K562 (cell line): ENCODE data around the gene MYCBP2. TPM values are rescaled to one million over a fixed set of nuclear protein-coding genes. Genes with fewer than 3 reads are reported as not detected.

ENCODE experiments used
- ATAC-seq: fragments of 200-7000 bp; cut with Tn5 transposase; 3 replicates; pipeline ENCODE4 v1.9.1; 2020; ENCODE audit warnings: moderate library complexity
- BruUV-seq: library from RNA; stranded (reverse); fragments of 400-500 nt; replicated peaks from 2 replicates; lab custom pipeline; 2021; lab: Mats Ljungman, UMichigan
- CTCF ChIA-PET: fragments of 300-600 bp; formaldehyde crosslinking; extraction: SDS; loops from one replicate; lab custom pipeline; 2021; ENCODE audit warnings: low intra/inter-chr PET ratio; lab: Yijun Ruan, JAX
- POLR2A ChIA-PET: fragments of 300-600, 350-650 bp; sonication (Branson Sonifier 250); formaldehyde crosslinking; extraction: SDS; loops from one replicate; lab custom pipeline; 2021; ENCODE audit warnings: antibody characterized with exemption, inconsistent platforms; lab: Yijun Ruan, JAX
- DNase-seq, 4 experiments: peaks; one replicate each; pipeline versions ENCODE4 v3.0.0 to v3.0.0-alpha.2; 2011 to 2018; ENCODE audit warnings: low spot score in 3 of 4, mixed read lengths in 3 of 4; ENCODE audit errors: extremely low read depth in 1 of 4
- FAIRE-seq: peaks from 2 replicates; lab custom pipeline; 2011; peaks lifted over from hg19 to GRCh38; lab: Jason Lieb, UNC
- H2AFZ ChIP-seq: 2 replicates; pipeline ENCODE4 v1.6.0; 2011; ENCODE audit warnings: low read depth, low read length, control low read depth, inconsistent platforms
- H3K27ac ChIP-seq: fragments of 200-600 bp; 3 replicates; pipeline ENCODE4 v1.8.0; 2011; ENCODE audit warnings: low read depth, mild to moderate bottlenecking, control low read depth, inconsistent platforms, low read length, moderate library complexity, mixed read lengths; ENCODE audit errors: extremely low read depth
- H3K27me3 ChIP-seq, 2 experiments: fragments of 300-600 bp in 1 of 2; 2 replicates in 1 of 2; 3 replicates in 1 of 2; pipeline versions ENCODE4 v1.6.0 to v1.8.0; 2011; ENCODE audit warnings: inconsistent platforms in 2 of 2, low read length in 2 of 2, mild to moderate bottlenecking in 1 of 2, mixed read lengths in 1 of 2, moderate library complexity in 1 of 2; ENCODE audit not compliant: control insufficient read depth in 2 of 2, insufficient read depth in 2 of 2
- H3K36me3 ChIP-seq: fragments of 300-600 bp; 3 replicates; pipeline ENCODE4 v1.8.0; 2011; ENCODE audit warnings: mild to moderate bottlenecking, low read length, inconsistent platforms; ENCODE audit not compliant: control insufficient read depth, insufficient read depth
- H3K4me1 ChIP-seq, 2 experiments: fragments of 200-600 bp in 1 of 2; replicated peaks in 1 of 2; 2 replicates in 1 of 2; 3 replicates in 1 of 2; pipeline versions ENCODE4 v1.5.1 to v1.8.0; 2011; ENCODE audit warnings: inconsistent platforms in 2 of 2, low read length in 2 of 2, mild to moderate bottlenecking in 1 of 2, mixed read lengths in 1 of 2, moderate library complexity in 1 of 2; ENCODE audit not compliant: control insufficient read depth in 2 of 2, insufficient read depth in 2 of 2
- H3K4me2 ChIP-seq: 2 replicates; pipeline ENCODE4 v1.6.1; 2011; ENCODE audit warnings: low read length, control low read depth, inconsistent platforms, mixed read lengths; ENCODE audit not compliant: insufficient read depth
- H3K4me3 ChIP-seq: fragments of 200-600 bp; sonication (generic), shearing (Covaris generic); 2 replicates; pipeline ENCODE4 v1.5.1; 2016; ENCODE audit warnings: control low read depth, inconsistent platforms
- H3K79me2 ChIP-seq: fragments of 200-600 bp; 3 replicates; pipeline ENCODE4 v1.8.0; 2011; ENCODE audit warnings: low read length, inconsistent platforms; ENCODE audit not compliant: control insufficient read depth, insufficient read depth
- H3K9ac ChIP-seq, 2 experiments: 2 replicates each; pipeline versions ENCODE4 v1.6.0 to v1.6.1; 2011; ENCODE audit warnings: low read depth in 2 of 2, low read length in 2 of 2, control low read depth in 1 of 2, inconsistent platforms in 1 of 2, mild to moderate bottlenecking in 1 of 2, mixed read lengths in 1 of 2; ENCODE audit not compliant: insufficient read depth in 1 of 2
- H3K9me1 ChIP-seq: one replicate; pipeline ENCODE4 v1.6.0; 2011; ENCODE audit warnings: inconsistent platforms, mild to moderate bottlenecking, low read length, moderate library complexity; ENCODE audit not compliant: control insufficient read depth, insufficient read depth
- H3K9me3 ChIP-seq: replicated peaks from 2 replicates; pipeline ENCODE4 v1.5.1; 2011; ENCODE audit warnings: low read depth, low read length, inconsistent platforms; ENCODE audit not compliant: control insufficient read depth, insufficient read depth
- H4K20me1 ChIP-seq: replicated peaks from 2 replicates; pipeline ENCODE4 v1.6.1; 2011; ENCODE audit warnings: low read length, inconsistent platforms, mixed read lengths; ENCODE audit not compliant: control insufficient read depth, insufficient read depth
- CHCHD3 ChIP-seq: fragments of 250-450 bp; sonication (Bioruptor Pico); IDR thresholded peaks from 2 replicates; pipeline ENCODE4 v2.1.2; 2022; ENCODE audit warnings: mild to moderate bottlenecking
- ERF ChIP-seq: fragments of 450-650 bp; formaldehyde crosslinking; IDR thresholded peaks from 2 replicates; pipeline ENCODE4 v1.4.0; 2020; ENCODE audit warnings: mild to moderate bottlenecking, mixed read lengths
- HMG20A ChIP-seq: fragments of 450-650 bp; formaldehyde crosslinking; conservative IDR thresholded peaks from 2 replicates; pipeline ENCODE4 v1.4.0; 2020; ENCODE audit warnings: mild to moderate bottlenecking, mixed read lengths
- NR2C2 ChIP-seq, 2 experiments: fragments of 200-800 bp in 1 of 2; sonication (Bioruptor generic) in 1 of 2; sonication (generic) in 1 of 2; formaldehyde crosslinking in 1 of 2; IDR thresholded peaks; 2 replicates each; pipeline versions ENCODE4 v1.6.1 to v1.8.0; 2016 to 2022; ENCODE audit warnings: mild to moderate bottlenecking in 1 of 2, missing compliant biosample characterization in 1 of 2, missing genetic modification characterization in 1 of 2, missing genetic modification reagents in 1 of 2
- SRSF3 ChIP-seq: fragments of 200-400 bp; formaldehyde crosslinking; IDR thresholded peaks from 2 replicates; pipeline ENCODE4 v1.6.1; 2016; ENCODE audit warnings: mild to moderate bottlenecking, low read length, moderate library complexity; ENCODE audit not compliant: insufficient read depth
- ZNF79 ChIP-seq: fragments of 250-450 bp; sonication (Bioruptor Pico); IDR thresholded peaks from 2 replicates; pipeline ENCODE4 v1.4.0; 2020; ENCODE audit warnings: low read depth, mild to moderate bottlenecking, moderate library complexity
- WGBS: fragments of 100-300 bp; shearing (Covaris generic); methylation state at CpG from one replicate; pipeline ENCODE4 v1.1.6; 2016; ENCODE audit warnings: low coverage, mixed read lengths; ENCODE audit not compliant: insufficient coverage; ENCODE audit errors: missing lambda C conversion rate; 5-methylcytosine and 5-hydroxymethylcytosine counted together
- in situ Hi-C: fragments of 300-500 bp; cut with MboI; formaldehyde crosslinking; loops from 4 replicates; pipeline ENCODE4 v1.15.0; 2018; ENCODE audit warnings: inconsistent platforms, mixed read lengths
- intact Hi-C: fragments of 100-400 bp; cut with micrococcal nuclease; formaldehyde crosslinking; loops from 2 replicates; pipeline ENCODE4 v1.14.2; 2022
- polyA plus RNA-seq, 8 experiments: library from polyadenylated mRNA; depleted of rRNA in 4 of 8; stranded (reverse) in 5 of 8; unstranded in 3 of 8; fragments of >200 nt; fragmentation: Nextera tagmentation in 2 of 8; fragmentation: Illumina TruSeq in 1 of 8; extraction: Ambion mirVana in 2 of 8; extraction: Trizol in 1 of 8; gene quantifications; 2 replicates each; pipeline versions ENCODE4 v1.2.1 to v1.2.3, GENCODE V29; 2011 to 2014; ENCODE audit warnings: inconsistent platforms in 1 of 8, missing spikeins in 1 of 8
- total RNA-seq, 7 experiments: library from RNA; depleted of rRNA in 6 of 7; stranded (reverse); fragments of >200 nt in 6 of 7; fragmentation: Illumina TruSeq in 2 of 7; extraction: Trizol in 2 of 7; gene quantifications; 2 replicates each; pipeline versions ENCODE4 v1.2.1 to v1.2.3, GENCODE V29; 2011 to 2021; ENCODE audit warnings: low replicate concordance in 1 of 7
- TF ChIP-seq, protein P1 (sequence below): sonication (generic); IDR thresholded peaks from 2 replicates; pipeline ENCODE4 v1.6.1; 2016
- TF ChIP-seq, protein P2 (sequence below), 2 experiments: fragments of 450-650 bp in 1 of 2; sonication (generic) in 1 of 2; formaldehyde crosslinking; conservative IDR thresholded peaks; 2 replicates each; pipeline versions ENCODE4 v1.4.0 to v1.8.1; 2020 to 2022; ENCODE audit warnings: mild to moderate bottlenecking in 1 of 2, missing genetic modification reagents in 1 of 2

MYCBP2 gene
- total and polyA plus RNA-seq, 9 of the 15 experiments (the other 6 are each of a cell fraction or from before 2014, with no cell fraction given), result 13.2 to 47.2 (median 28.9) TPM

DNA sequence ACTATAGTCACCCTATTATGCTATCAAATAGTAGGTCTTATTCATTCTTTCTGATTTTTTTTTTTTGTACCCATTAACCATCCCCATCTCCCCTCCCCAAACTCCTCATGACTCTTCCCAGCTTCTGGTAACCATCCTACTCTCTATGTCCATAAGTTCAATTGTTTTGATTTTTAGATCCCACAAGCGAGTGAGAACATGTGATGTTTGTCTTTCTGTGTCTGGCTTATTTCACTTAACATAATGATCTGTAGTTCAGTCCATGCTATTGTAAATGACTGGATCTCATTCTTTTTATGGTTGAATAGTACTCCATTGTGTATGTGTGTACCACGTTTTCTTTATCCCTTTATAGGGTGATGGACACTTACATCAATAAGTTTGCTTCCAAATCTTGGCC, 4.5 kb upstream of the MYCBP2 start:
- H3K9ac ChIP-seq, result no peak overlapping the region
- intact Hi-C loops, result no loop called here
- peaks cover under 1% of the 10 kb centered on the region; the same call in 1 of the 3 replicates for H3K79me2 ChIP-seq
- no peak for FAIRE-seq
- no peak overlapping the region for H3K4me2 ChIP-seq
- POLR2A ChIA-PET, result no interaction called here
- peaks cover 0 to 3% of the 10 kb centered on the region in 2 experiments; a peak in 2 of 5 replicates for H3K4me1 ChIP-seq
- no peaks in the 10 kb centered on the region for H3K9me1 ChIP-seq
- no peaks in the 10 kb centered on the region for H4K20me1 ChIP-seq
- H2AFZ ChIP-seq, result no peak overlapping the region
- no peak for ATAC-seq
- CTCF ChIA-PET, result no interaction called here
- no peak for DNase-seq
- no peak overlapping the region for H3K27ac ChIP-seq
- H3K4me3 ChIP-seq, result no peak overlapping the region
- TF ChIP-seq NR2C2 (CRISPR knock-in tag; IDR thresholded peaks at IDR 0.05), result no peak
- no peak for TF ChIP-seq NR2C2 (tag; IDR thresholded peaks at IDR 0.05)
- TF ChIP-seq ZNF79, result no peak
- TF ChIP-seq, protein P1, sequence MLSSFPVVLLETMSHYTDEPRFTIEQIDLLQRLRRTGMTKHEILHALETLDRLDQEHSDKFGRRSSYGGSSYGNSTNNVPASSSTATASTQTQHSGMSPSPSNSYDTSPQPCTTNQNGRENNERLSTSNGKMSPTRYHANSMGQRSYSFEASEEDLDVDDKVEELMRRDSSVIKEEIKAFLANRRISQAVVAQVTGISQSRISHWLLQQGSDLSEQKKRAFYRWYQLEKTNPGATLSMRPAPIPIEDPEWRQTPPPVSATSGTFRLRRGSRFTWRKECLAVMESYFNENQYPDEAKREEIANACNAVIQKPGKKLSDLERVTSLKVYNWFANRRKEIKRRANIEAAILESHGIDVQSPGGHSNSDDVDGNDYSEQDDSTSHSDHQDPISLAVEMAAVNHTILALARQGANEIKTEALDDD, result no peak
- no peak for TF ChIP-seq CHCHD3 (CRISPR knock-in tag)
- TF ChIP-seq SRSF3, result no peak
- TF ChIP-seq, protein P2, sequence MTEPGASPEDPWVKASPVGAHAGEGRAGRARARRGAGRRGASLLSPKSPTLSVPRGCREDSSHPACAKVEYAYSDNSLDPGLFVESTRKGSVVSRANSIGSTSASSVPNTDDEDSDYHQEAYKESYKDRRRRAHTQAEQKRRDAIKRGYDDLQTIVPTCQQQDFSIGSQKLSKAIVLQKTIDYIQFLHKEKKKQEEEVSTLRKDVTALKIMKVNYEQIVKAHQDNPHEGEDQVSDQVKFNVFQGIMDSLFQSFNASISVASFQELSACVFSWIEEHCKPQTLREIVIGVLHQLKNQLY (CRISPR knock-in tag; conservative IDR thresholded peaks at IDR 0.05), result no peak
- no peak for TF ChIP-seq ERF
- TF ChIP-seq HMG20A (CRISPR knock-in tag), result no peak
- TF ChIP-seq, all 486 proteins: peak for 0
- WGBS, result 31% methylated on average over 2 of the region's 2 CpGs
- Histone ChIP-seq H3K27me3 (no peaks in the 10 kb centered on the region; a peak in 1 of 5 replicates), H3K36me3 (no peaks in the 10 kb centered on the region), H3K9me3 (no peaks in the 10 kb centered on the region)
- in situ Hi-C loops, result no loop called here
- no TSS peak for BruUV-seq
